Stimulated activated CD4-positive, alpha-beta T cell treated with anti-CD3 and anti-CD28 coated beads, Interleukin-15, amount 100 ng/mL, for 1 hour (primary cell): ENCODE results near the gene ZNF254.
"Not testable (repeated sequence)": the region's sequence is repeated elsewhere in the genome, so short reads cannot be mapped to it uniquely, and the experiment has no call there.

Experiments
- DNase-seq, 2 donors: peaks; one replicate each; pipeline ENCODE4 v3.0.0-alpha.2; 2020; ENCODE audit warnings: low read depth in 1 of 2, low spot score in 1 of 2

Gene ZNF254

DNA sequence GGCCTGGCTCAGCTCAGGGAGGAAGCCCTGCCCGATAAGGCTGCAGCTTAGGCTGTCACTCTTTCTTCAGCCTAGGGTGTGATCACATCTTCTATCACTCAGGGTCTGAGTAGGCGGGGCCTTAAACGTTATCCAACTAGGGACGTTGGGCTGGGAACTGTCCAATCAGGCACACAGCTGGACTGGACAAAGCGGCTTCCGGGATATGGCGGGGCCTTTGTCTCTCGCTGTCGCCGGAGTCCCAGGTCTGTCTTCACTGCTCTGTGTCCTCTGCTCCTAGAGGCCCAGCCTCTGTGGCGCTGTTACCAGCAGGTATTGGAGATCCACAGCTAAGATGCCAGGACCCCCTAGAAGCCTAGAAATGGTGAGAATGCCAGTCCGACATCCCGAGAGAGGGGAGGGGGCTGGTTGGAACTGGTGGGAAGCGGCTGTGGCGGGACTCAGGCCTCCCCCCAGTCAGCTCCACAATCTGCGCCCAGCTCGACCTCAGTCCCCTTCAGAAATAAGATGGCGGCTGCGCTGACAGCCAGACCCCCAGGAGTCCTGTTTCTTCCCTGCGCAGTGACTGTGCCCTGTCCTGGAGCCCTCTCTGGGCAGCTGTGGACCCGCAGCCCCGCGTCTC, at the start of gene ZNF254:
ZNF254 (plus strand) TSS at position 214 of the 622 bp plus-strand sequence; CDS start at position 335, 121 bp downstream.
- DNase-seq, result peak; percentile 40 to 49

GRCh38 chr19:24040621-24041020, 46.4 kb upstream of the ZNF254 start:
- no peak for DNase-seq

- not testable (repeated sequence) for DNase-seq
Observed at GRCh38 chr19:24041326-24041725, 45.7 kb upstream of the ZNF254 start.

DNA sequence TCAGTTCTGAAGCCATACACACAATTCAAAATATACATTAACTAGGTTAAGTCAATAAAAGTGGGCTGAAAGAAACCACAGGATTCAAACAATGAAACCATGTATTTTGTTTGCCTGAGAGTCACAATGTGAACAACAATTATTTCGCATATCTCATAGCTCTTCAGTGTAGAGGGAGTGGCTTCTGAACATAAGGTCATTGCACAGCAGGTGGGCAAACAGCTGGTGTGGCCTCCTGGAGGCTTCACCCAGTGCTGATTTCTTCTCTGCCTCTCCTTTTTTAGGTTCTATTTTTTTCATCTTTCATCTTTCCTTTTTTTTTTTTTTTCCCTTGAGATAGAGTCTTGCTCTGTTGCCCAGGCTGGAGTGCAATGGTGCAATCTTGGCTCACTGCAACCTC, 40.4 kb upstream of the ZNF254 start:
- no peak for DNase-seq

- no peak for DNase-seq
Observed at GRCh38 chr19:24048261-24048660, 38.7 kb upstream of the ZNF254 start.

- no peak for DNase-seq
Observed at GRCh38 chr19:24049537-24049936, 37.5 kb upstream of the ZNF254 start.

GRCh38 chr19:24051516-24051915, 35.5 kb upstream of the ZNF254 start:
- no peak for DNase-seq

- DNase-seq, result no peak
Observed at GRCh38 chr19:24052811-24053210, 34.2 kb upstream of the ZNF254 start.

DNA sequence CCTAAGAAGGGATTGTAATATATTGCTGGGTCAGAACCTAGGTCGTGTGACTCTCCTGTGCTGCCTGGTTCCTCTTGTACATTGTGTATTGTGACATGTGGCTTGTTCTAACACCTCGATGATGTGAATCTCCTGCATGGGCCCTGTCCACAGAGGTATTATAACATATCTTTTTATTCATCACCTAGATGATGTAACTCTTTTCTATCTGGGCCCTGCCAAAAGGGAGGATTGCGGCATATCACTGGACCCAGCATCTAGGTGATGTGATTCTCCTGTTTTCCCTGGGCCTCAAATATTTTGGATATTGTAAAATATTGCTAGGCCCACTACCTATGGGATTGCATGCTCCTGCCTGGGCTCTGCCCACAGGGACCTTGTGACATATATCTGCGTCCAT, 33.4 kb upstream of the ZNF254 start:
- DNase-seq, result no peak

DNA sequence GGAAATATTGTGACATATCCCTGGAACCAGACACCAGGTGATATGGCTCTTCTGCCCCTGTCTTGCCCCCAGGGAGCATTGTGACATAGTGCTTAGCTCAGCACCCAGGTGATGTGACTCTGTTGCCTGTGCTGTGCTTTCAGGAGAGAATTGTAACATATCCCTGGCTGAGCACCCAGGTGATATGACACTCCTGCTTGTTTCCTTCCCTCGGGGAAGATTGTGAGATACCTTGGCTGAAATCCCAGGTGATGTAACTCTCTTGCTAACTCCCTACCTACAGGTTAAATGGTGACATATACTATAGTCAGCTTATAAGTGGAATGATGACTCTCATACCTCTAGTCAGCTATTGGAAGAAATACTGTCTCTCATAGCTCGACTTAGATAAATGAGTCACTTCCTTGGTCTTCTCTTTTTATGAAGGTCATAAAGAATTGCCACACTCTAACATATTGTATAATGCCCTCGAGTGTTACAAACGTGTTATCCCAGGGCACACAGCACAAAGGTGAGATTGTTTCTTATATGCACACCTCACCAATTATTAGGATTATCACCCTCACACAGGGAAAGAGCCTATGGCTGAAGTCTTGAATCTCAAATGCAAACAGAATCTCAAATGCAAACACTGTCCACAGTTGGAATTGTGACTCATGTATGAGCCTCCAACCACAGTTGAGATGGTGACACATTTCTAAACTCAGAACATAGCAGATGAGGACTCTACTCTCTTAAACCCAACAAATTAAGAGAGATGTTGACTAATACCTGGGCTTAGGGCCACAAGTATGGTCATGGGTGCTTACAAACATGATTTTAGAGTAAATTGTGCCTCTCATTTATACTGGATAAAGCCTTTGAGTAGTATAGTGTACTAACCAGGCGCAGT, 32.7 kb upstream of the ZNF254 start:
- DNase-seq, result no peak

- no peak for DNase-seq
Observed at GRCh38 chr19:24055548-24055947, 31.4 kb upstream of the ZNF254 start.

DNA sequence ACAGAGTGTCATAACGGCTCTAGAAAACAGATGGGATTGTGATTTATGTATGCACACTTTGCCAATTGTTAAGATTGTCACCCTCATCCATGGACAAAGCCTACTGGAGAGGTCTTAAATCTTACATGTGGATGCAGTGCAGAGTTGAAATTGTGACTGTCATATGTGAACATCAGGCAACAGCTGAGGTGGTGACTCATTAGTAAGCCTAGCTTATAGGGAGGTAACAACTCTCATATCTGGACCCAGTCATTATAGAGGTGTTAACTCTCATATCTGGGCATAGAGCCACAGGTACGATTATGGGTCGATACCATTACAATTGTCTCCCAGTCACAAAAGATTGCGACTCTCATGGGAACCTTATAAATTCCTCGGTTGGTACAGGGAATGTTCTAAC, 29.8 kb upstream of the ZNF254 start:
- no peak for DNase-seq

DNA sequence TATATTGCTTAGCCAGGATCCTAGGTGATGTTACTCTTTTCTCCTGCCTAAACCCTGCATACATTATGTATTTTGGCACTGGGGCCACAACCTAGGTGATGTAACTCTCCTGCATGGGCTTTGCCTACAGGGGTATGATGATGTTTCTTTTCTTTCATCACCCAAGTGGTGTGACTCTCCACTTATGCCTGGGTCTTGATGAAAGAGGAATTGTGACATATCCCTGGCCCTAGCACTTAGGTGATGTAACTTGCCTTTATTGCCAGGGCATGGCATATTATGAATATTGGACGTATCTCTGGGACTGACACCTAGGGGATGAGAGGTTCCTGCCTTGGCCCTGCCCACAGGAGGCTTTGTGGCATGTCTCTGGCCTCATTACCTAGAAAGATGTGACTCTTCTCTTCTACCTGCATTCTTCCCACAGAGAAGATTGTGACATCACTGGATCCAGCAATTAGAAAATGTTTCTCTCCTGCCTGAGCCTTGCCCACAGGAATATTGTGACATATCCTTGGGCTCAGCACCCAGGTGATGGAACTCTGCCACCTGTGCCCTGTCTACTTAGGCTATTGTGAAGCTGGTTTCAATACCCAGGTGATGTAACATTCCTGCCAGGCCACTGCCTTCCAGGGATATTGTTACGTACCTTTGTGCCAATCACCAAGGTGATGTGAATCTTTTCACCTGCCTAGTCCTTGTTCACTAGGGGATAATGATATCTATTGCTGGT, 27.3 kb upstream of the ZNF254 start:
- no peak for DNase-seq

DNA sequence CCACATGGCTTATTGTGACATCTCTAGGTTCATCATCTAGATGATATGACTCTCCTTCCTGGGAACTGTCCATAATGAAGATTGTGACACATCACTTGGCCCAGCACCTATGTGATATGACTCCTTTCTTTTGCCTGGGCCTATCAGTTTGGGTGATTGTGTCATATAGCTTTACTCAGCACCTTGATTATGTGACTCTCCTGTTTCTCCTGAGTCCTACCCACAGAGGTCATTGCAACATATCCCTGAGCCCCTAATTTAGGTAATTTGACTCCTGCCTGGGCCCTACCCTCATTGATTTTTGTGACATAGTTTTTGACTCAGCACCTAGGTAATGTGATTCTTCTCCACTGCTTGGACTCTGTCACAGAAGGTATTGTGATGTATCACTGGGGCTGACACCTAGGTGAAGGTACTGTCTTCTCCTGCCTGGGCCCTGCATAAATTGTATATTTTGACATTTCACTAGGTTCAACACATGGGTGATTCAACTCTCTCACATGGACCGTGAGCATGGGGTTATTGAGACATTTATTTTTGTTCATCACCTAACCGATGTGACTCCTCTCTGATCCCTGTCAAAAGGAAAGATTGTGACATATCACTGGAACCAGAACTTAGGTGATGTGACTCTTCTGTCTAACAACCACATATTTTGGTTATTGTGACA, 26.2 kb upstream of the ZNF254 start:
- DNase-seq, result no peak

- DNase-seq, result no peak
Observed at GRCh38 chr19:24062190-24062589, 24.8 kb upstream of the ZNF254 start.

DNA sequence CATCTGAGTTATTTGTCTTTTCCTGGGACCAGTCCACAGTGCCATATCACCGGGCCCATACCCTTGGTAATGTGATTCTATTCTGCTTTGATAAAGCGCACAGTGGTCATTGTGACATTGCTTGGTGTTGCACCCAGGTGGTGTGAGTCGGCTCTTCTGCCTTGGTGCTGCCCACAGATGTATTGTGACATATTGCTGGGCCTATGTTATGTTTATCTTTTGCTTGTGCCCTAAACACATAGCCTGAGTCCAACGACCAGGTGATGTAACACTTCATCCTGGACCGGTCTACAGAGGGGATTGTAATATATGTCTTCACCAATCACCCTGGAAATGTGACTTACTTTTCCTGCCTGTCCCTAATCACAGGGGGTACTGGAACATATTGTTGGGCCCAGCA, 23.7 kb upstream of the ZNF254 start:
- no peak for DNase-seq

- no peak for DNase-seq
Observed at GRCh38 chr19:24064175-24064574, 22.8 kb upstream of the ZNF254 start.

DNA sequence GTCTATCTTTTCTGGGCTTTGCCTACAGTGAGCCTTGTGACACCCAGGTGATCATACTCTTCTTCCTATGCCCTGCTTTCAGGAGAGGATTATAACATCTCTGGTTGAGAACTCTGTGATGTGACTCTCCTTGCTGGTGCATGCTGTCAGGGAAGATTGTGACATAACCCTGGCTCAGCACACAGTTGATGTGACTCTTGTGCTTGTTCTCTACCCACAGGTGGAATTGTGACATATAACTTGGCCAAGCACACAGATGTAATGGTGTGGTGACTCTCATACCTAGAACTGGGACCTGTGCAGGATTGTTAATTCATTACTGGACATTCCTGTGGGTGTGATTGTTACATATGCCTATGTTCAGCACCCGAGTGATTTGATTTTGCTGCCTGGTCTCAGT, 21.7 kb upstream of the ZNF254 start:
- no peak for DNase-seq

- no peak for DNase-seq
Observed at GRCh38 chr19:24065865-24066604, 21.0 kb upstream of the ZNF254 start.

DNA sequence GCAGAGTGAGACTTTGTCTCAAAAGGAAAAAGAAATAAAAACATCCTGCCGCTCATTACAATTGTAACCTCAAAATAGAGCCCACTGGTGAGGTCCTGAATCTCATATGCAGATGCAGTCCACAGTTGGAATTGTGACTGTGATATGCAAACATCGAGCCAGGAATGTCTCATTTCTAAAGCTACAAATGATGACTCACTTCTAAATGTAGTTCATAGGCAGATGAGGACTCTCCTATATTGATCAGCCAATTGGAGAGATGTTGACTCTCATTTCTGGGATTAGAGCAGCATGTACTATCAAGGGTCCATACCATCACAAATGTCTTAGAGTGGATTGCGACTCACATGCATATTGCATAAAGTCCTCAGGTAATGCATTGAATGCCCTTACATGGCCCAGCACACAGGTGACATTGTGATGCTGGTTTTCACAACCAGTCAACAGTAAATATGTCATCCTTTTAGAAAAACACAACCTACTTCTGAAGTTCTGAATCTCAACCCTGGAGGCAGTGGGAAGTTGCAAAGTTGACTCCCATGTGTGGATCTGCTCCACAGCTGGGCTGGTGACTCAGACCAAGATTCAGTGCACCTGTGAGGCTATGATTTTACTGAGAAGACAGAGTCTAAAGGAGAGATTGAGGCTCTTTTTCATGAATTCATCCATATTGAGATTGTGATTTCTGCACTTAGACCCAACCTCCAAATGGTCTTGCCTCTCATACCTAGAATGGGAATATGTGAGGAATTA, 16.9 kb upstream of the ZNF254 start:
- no peak for DNase-seq
